ENCODE data around the gene HNRNPUL1. TPM values are rescaled to one million over a fixed set of nuclear protein-coding genes. Genes with fewer than 3 reads are reported as not detected.
"Not testable (repeated sequence)": the region's sequence is repeated elsewhere in the genome, so short reads cannot be mapped to it uniquely, and the experiment has no call there.

HNRNPUL1 gene
- polyA plus RNA-seq, 1 experiment: 35.4 TPM

DNA sequence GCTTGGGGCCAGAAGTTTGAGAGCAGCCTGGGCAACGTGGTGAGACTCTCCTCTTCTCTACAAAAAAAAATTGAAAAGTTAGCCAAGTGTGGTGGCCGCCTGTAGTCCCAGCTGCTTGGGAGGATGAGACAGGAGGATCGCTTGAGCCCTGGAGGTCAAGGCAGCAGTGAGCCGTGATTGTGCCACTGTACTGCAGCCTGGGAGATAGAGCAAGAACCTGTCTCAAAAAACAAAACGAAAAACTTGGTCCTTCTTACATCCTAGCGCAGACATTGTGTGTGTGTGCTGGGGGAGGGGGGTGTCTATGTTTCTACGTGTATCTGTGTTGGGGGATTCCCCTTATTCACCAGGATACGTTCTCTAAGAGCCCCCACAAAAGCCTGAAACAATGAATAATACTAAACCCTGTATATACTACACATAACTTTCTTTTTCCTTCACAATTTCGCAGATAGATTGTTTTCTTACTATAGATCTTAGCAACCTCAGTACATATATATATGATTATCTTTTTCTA lies 37.2 kb upstream of the HNRNPUL1 start:
- TF ChIP-seq, protein P1, sequence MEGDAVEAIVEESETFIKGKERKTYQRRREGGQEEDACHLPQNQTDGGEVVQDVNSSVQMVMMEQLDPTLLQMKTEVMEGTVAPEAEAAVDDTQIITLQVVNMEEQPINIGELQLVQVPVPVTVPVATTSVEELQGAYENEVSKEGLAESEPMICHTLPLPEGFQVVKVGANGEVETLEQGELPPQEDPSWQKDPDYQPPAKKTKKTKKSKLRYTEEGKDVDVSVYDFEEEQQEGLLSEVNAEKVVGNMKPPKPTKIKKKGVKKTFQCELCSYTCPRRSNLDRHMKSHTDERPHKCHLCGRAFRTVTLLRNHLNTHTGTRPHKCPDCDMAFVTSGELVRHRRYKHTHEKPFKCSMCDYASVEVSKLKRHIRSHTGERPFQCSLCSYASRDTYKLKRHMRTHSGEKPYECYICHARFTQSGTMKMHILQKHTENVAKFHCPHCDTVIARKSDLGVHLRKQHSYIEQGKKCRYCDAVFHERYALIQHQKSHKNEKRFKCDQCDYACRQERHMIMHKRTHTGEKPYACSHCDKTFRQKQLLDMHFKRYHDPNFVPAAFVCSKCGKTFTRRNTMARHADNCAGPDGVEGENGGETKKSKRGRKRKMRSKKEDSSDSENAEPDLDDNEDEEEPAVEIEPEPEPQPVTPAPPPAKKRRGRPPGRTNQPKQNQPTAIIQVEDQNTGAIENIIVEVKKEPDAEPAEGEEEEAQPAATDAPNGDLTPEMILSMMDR (IDR thresholded peaks at IDR 0.05; ENCODE audit: insufficient read depth, low read depth, low read length): no peak
- no peak for DNase-seq (ENCODE audit: low read depth)
- ChIA-PET CTCF (interaction anchor here (0.6 to 4.1 kb wide), 5 partner anchors 16 to 33 kb away, joined by 3 to 27 read pairs (median 3); no protein-coding TSS in a partner anchor), POLR2A (no interaction called here)
- H3K36me3 ChIP-seq (ENCODE audit: control insufficient read depth, insufficient read depth, low read length): peaks cover 23% of the 10 kb centered on the region
- no peaks in the 10 kb centered on the region for H3K27me3 ChIP-seq (ENCODE audit: control insufficient read depth, insufficient read depth, low read length)
- H3K4me3 ChIP-seq (ENCODE audit: low read depth, low read length): no peak overlapping the region

DNA sequence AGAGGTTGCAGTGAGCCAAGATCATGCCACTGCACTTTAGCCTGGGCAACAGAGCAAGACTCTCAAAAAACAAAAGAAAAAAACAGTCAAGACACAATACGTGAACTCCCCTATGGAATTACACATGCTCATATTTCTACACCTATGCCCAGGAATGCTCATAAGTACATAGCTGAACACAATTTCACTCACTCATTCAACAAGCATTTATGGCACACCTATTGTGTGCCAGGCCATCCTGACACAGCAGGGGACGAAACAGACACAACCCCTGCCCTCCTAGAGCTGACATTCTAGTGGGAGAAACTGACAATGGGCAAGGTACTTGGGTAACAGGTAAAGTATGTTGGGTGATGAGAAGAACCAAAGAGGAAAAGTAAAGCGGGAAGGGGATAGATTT lies 35.7 kb upstream of the HNRNPUL1 start:
- Histone ChIP-seq H3K36me3 (ENCODE audit: control insufficient read depth, insufficient read depth, low read length) (peaks cover 22% of the 10 kb centered on the region), H3K4me3 (ENCODE audit: low read depth, low read length) (no peak overlapping the region), H3K27me3 (ENCODE audit: control insufficient read depth, insufficient read depth, low read length) (no peaks in the 10 kb centered on the region)
- no peak for DNase-seq (ENCODE audit: low read depth)
- POLR2A ChIA-PET: no interaction called here
- CTCF ChIA-PET: interaction anchor here (1.2 kb wide), 1 partner anchor 34 kb away, joined by 3 read pairs; no protein-coding TSS in a partner anchor
- TF ChIP-seq, protein P1 (IDR thresholded peaks at IDR 0.05; ENCODE audit: insufficient read depth, low read depth, low read length): no peak

DNA sequence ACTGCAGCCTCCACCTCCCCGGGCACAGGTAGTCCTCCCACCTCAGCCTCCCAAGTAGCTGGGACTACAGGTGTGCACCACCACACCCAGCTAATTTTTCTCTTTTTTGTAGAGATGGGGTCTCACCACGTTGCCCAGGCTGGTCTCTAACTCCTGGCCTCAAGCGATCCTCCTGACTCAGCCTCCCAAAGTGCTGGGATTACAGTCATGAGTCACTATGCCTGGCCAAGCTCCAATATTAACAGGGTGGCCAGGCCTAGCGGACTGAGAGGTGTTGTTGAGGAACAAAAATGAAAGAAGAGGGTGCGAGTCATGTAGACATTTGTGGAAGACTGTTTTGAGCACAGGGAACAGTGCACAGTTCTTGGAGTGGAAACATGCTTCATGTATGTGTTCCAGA lies 34.8 kb upstream of the HNRNPUL1 start:
- H3K27me3 ChIP-seq (ENCODE audit: control insufficient read depth, insufficient read depth, low read length); DNase-seq (ENCODE audit: low read depth); H3K4me3 ChIP-seq (ENCODE audit: low read depth, low read length); POLR2A ChIA-PET: not testable (repeated sequence)
- H3K36me3 ChIP-seq (ENCODE audit: control insufficient read depth, insufficient read depth, low read length): peaks cover 26% of the 10 kb centered on the region
- CTCF ChIA-PET: interaction anchor here (1.2 kb wide), 1 partner anchor 33 kb away, joined by 3 read pairs; no protein-coding TSS in a partner anchor

DNA sequence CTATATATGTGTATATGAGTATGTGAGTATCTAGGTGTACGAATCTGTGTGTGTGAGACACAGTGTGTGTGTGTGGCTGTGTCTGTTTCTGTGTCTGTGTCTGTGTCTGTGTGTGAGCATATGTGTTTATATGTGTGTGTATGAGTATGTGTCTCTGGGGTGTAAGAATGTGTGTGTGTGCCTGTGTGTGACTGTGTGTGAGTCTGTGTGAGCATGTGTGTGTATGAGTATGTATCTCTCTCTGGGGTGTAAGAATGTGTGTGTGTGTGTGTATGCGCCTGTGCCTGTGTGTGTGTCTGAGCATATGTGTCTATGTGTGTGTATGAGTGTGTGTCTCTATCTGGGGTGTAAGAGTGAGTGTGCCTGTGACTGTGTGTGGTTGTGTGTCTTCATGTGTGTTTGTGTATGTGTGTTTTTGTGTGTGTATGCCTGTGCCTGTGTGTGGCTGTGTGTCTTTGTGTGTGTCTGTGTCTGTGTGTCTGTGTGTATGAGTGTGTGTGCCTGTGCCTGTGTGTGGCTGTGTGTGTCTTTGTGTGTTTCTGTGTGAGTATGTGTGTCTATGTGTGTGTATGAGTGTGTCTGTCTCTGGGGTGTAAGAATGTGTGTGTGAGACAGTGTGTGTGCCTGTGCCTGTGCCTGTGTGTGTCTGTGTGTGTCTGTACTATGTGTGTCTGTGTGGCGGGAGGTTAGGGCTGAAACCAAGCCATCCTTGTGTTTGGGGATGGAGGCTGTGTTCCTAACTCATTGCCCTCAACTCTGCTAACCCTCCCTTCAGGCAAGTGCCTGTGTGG lies 33.9 kb upstream of the HNRNPUL1 start:
- POLR2A ChIA-PET: no interaction called here
- TF ChIP-seq, protein P1 (IDR thresholded peaks at IDR 0.05; ENCODE audit: insufficient read depth, low read depth, low read length): no peak
- no peak for DNase-seq (ENCODE audit: low read depth)

DNA sequence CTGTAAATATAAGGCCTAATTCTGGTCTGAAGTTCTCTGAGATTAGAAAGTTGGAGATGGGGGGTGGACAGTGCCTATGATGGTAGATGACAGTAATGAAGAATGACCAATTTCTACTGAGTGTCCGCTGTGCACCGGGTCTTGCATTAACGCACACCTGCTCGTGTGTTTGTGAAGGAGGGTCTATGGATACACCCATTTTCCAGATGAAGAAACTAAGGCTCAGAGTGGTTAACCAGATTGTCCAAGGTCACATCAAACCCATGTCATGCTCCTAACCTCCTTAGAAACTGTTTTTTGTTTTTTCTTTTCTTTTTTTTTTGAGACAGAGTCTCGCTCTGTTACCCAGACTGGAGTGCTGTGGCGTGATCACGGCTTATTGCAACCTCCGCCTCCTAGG lies 31.5 kb upstream of the HNRNPUL1 start:
- Histone ChIP-seq H3K4me3 (ENCODE audit: low read depth, low read length) (no peak overlapping the region), H3K36me3 (ENCODE audit: control insufficient read depth, insufficient read depth, low read length) (peaks cover 35% of the 10 kb centered on the region), H3K27me3 (ENCODE audit: control insufficient read depth, insufficient read depth, low read length) (no peaks in the 10 kb centered on the region)
- POLR2A ChIA-PET: no interaction called here
- TF ChIP-seq, protein P1 (IDR thresholded peaks at IDR 0.05; ENCODE audit: insufficient read depth, low read depth, low read length): no peak
- CTCF ChIA-PET: no interaction called here
- no peak for DNase-seq (ENCODE audit: low read depth)

More for the DNA sequence above, 33.9 kb upstream of the HNRNPUL1 start:
- Histone ChIP-seq H3K36me3 (ENCODE audit: control insufficient read depth, insufficient read depth, low read length) (peaks cover 26% of the 10 kb centered on the region), H3K4me3 (ENCODE audit: low read depth, low read length) (no peak overlapping the region), H3K27me3 (ENCODE audit: control insufficient read depth, insufficient read depth, low read length) (no peaks in the 10 kb centered on the region)
- CTCF ChIA-PET: interaction anchor here (0.9 to 1.6 kb wide), 2 partner anchors 32 to 92 kb away, joined by 3 to 5 read pairs; no protein-coding TSS in a partner anchor

All from BJ (cell line).